ENCODE data around the gene PALLD.

DNA sequence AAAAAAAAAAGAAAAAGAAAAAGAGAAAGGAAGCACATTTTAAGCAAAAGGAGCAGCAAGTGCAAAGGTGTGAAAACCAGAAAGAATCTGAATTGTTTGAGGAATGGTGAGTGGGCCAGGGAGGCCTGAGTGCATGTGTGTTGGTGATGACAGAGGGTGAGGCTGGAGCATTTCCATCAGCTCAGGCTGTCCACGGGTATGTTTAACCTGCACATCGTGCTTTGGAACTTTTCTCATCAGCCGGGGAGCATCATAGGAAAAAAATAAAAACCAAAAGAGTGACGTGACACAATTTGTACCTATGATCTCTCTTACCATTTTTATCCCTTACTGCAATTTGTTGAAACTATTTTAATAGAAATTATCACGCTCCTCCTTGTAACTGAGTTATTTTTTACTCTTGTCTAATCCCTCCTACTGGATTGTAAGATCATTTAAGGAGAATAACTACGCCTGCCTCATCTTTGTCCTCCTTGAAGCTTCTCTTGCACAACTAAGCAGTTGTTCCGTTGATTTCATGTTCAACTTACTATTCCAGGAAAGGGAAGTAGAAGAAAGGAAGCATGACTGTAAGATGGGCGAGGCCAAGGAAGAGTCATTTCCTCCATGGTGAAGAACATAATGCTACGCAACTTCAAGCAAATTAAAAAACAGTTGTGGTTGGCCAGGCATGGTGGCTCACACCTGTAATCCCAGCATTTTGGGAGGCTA lies 7.0 kb downstream of the PALLD start:
- TF ChIP-seq, protein P1, sequence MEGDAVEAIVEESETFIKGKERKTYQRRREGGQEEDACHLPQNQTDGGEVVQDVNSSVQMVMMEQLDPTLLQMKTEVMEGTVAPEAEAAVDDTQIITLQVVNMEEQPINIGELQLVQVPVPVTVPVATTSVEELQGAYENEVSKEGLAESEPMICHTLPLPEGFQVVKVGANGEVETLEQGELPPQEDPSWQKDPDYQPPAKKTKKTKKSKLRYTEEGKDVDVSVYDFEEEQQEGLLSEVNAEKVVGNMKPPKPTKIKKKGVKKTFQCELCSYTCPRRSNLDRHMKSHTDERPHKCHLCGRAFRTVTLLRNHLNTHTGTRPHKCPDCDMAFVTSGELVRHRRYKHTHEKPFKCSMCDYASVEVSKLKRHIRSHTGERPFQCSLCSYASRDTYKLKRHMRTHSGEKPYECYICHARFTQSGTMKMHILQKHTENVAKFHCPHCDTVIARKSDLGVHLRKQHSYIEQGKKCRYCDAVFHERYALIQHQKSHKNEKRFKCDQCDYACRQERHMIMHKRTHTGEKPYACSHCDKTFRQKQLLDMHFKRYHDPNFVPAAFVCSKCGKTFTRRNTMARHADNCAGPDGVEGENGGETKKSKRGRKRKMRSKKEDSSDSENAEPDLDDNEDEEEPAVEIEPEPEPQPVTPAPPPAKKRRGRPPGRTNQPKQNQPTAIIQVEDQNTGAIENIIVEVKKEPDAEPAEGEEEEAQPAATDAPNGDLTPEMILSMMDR (IDR thresholded peaks at IDR 0.05; ENCODE audit: low read depth, low read length) = no peak
- TF ChIP-seq POLR2A (IDR thresholded peaks at IDR 0.05; ENCODE audit: extremely low read depth, insufficient read length) = no peak
